ENCODE results near the gene TRAF7.

TRAF7 gene

GRCh38 chr16:2214719-2214968 lies 59.1 kb downstream of the TRAF7 start, which contains the start of gene PGP:
Gene PGP, minus strand, starts transcription at chr16:2214840. Its CDS starts 63 bp downstream, at chr16:2214777.
- TF ChIP-seq FOXP2 (optimal IDR thresholded peaks at IDR 0.05; ENCODE audit: borderline replicate concordance, extremely low read depth, extremely low read length, insufficient read depth), result no peak
- no peak for TF ChIP-seq REST (IDR thresholded peaks at IDR 0.05; ENCODE audit: insufficient read depth in 1 of 2, low read depth in 2 of 2, low read length in 2 of 2)
- TF ChIP-seq TAF1 (IDR thresholded peaks at IDR 0.05; ENCODE audit: borderline replicate concordance, insufficient read depth, low read length), result no peak
- TF ChIP-seq POLR2AphosphoS5 (IDR thresholded peaks at IDR 0.05; ENCODE audit: low read depth, low read length), result no peak
- TF ChIP-seq SIN3A (IDR thresholded peaks at IDR 0.05; ENCODE audit: borderline replicate concordance, insufficient read depth, low read length), result no peak

GRCh38 chr16:2216330-2216729 lies 60.7 kb downstream of the TRAF7 start:
- TF ChIP-seq TAF1 (IDR thresholded peaks at IDR 0.05; ENCODE audit: borderline replicate concordance, insufficient read depth, low read length) (no peak), SIN3A (IDR thresholded peaks at IDR 0.05; ENCODE audit: borderline replicate concordance, insufficient read depth, low read length) (no peak), REST (IDR thresholded peaks at IDR 0.05; ENCODE audit: insufficient read depth in 1 of 2, low read depth in 2 of 2, low read length in 2 of 2) (no peak), POLR2AphosphoS5 (IDR thresholded peaks at IDR 0.05; ENCODE audit: low read depth, low read length) (no peak), FOXP2 (optimal IDR thresholded peaks at IDR 0.05; ENCODE audit: borderline replicate concordance, extremely low read depth, extremely low read length, insufficient read depth) (no peak)

GRCh38 chr16:2223221-2223941 lies 67.8 kb downstream of the TRAF7 start, which contains the start of gene E4F1:
Gene E4F1, plus strand, starts transcription at chr16:2223591. Its CDS starts 23 bp downstream, at chr16:2223614.
- TF ChIP-seq SIN3A (IDR thresholded peaks at IDR 0.05; ENCODE audit: borderline replicate concordance, insufficient read depth, low read length), result peak; percentile 8; the same call in 1 of the 2 replicates
- TF ChIP-seq POLR2AphosphoS5 (IDR thresholded peaks at IDR 0.05; ENCODE audit: low read depth, low read length), result peak; percentile 90
- TF ChIP-seq TAF1 (IDR thresholded peaks at IDR 0.05; ENCODE audit: borderline replicate concordance, insufficient read depth, low read length), result peak; percentile 80; the same call in 1 of the 2 replicates
- TF ChIP-seq FOXP2 (optimal IDR thresholded peaks at IDR 0.05; ENCODE audit: borderline replicate concordance, extremely low read depth, extremely low read length, insufficient read depth), result peak; percentile 94
- TF ChIP-seq REST (IDR thresholded peaks at IDR 0.05; ENCODE audit: insufficient read depth in 1 of 2, low read depth in 2 of 2, low read length in 2 of 2), result 0 out of 4 replicates have a peak, but pooled peaks of 1 of the 2 experiments have one; percentile 8

GRCh38 chr16:2223942-2224486 lies 68.4 kb downstream of the TRAF7 start:
- no peak for TF ChIP-seq REST (IDR thresholded peaks at IDR 0.05; ENCODE audit: insufficient read depth in 1 of 2, low read depth in 2 of 2, low read length in 2 of 2)
- TF ChIP-seq TAF1 (IDR thresholded peaks at IDR 0.05; ENCODE audit: borderline replicate concordance, insufficient read depth, low read length), result no peak
- no peak for TF ChIP-seq FOXP2 (optimal IDR thresholded peaks at IDR 0.05; ENCODE audit: borderline replicate concordance, extremely low read depth, extremely low read length, insufficient read depth)
- TF ChIP-seq POLR2AphosphoS5 (IDR thresholded peaks at IDR 0.05; ENCODE audit: low read depth, low read length), result no peak
- TF ChIP-seq SIN3A (IDR thresholded peaks at IDR 0.05; ENCODE audit: borderline replicate concordance, insufficient read depth, low read length), result no peak

Data from PFSK-1 (cell line).